GM12878 (cell line): ENCODE data around the gene EDNRA. TPM values are rescaled to one million over a fixed set of nuclear protein-coding genes. Genes with fewer than 3 reads are reported as not detected.

ENCODE experiments used
- ATAC-seq: fragments of 200-7000 bp; cut with Tn5 transposase; 3 replicates; pipeline ENCODE4 v1.9.1; 2020; ENCODE audit warnings: mild to moderate bottlenecking, moderate library complexity
- BruUV-seq: library from RNA; stranded (reverse); fragments of 400-500 nt; replicated peaks from 2 replicates; lab custom pipeline; 2021; lab: Mats Ljungman, UMichigan
- CTCF ChIA-PET: fragments of 300-600 bp; sonication (Branson Sonifier 250); formaldehyde crosslinking; extraction: SDS; loops from one replicate; lab custom pipeline; 2021; ENCODE audit warnings: inconsistent platforms; lab: Yijun Ruan, JAX
- POLR2A ChIA-PET: fragments of 350-600 bp; formaldehyde crosslinking; extraction: SDS; loops from one replicate; lab custom pipeline; 2021; ENCODE audit warnings: inconsistent platforms; lab: Charles Lee
- RAD21 ChIA-PET: fragments of 300-600 bp; sonication (Branson Sonifier 250); formaldehyde crosslinking; loops from one replicate; lab custom pipeline; 2023; ENCODE audit warnings: antibody characterized with exemption; ENCODE audit not compliant: unreplicated experiment; lab: Charles Lee
- SMC1A ChIA-PET: fragments of 300-600 bp; sonication (Branson Sonifier 250); formaldehyde crosslinking; loops from one replicate; lab custom pipeline; 2023; ENCODE audit not compliant: unreplicated experiment, uncharacterized antibody; lab: Charles Lee
- DNase-seq: peaks from one replicate; pipeline ENCODE4 v3.0.0-alpha.2; 2011; ENCODE audit warnings: low read depth, low spot score
- FAIRE-seq: peaks from 3 replicates; lab custom pipeline; 2011; peaks lifted over from hg19 to GRCh38; lab: Jason Lieb, UNC
- H2AFZ ChIP-seq: 2 replicates; pipeline ENCODE4 v1.6.0; 2011; ENCODE audit warnings: low read depth, low read length, control low read depth; ENCODE audit not compliant: control insufficient read depth
- H3K27ac ChIP-seq: 2 replicates; pipeline ENCODE4 v1.5.1; 2011; ENCODE audit warnings: control low read depth; ENCODE audit not compliant: control insufficient read depth, insufficient read depth
- H3K27me3 ChIP-seq, 2 experiments: replicated peaks in 1 of 2; 2 replicates each; pipeline versions ENCODE4 v1.6.0 to v1.6.1; 2011; ENCODE audit warnings: low read length in 1 of 2; ENCODE audit not compliant: control insufficient read depth in 2 of 2, insufficient read depth in 2 of 2
- H3K36me3 ChIP-seq, 2 experiments: 2 replicates each; pipeline ENCODE4 v1.5.1; 2011; ENCODE audit warnings: low read length in 1 of 2; ENCODE audit not compliant: control insufficient read depth in 2 of 2, insufficient read depth in 2 of 2
- H3K4me1 ChIP-seq: 2 replicates; pipeline ENCODE4 v1.6.1; 2011; ENCODE audit warnings: mild to moderate bottlenecking, low read length, moderate library complexity, mixed read lengths; ENCODE audit not compliant: control insufficient read depth, insufficient read depth
- H3K4me2 ChIP-seq: 2 replicates; pipeline ENCODE4 v1.6.0; 2011; ENCODE audit warnings: control low read depth; ENCODE audit not compliant: control insufficient read depth, insufficient read depth
- H3K4me3 ChIP-seq: fragments of 200-600 bp; sonication (generic); 2 replicates; pipeline ENCODE4 v1.5.1; 2016
- H3K79me2 ChIP-seq: 2 replicates; pipeline ENCODE4 v1.6.0; 2011; ENCODE audit warnings: low read length; ENCODE audit not compliant: control insufficient read depth, insufficient read depth
- H3K9ac ChIP-seq: 2 replicates; pipeline ENCODE4 v1.8.0; 2011; ENCODE audit warnings: low read length, control low read depth, mixed read lengths; ENCODE audit not compliant: control insufficient read depth, insufficient read depth
- H3K9me3 ChIP-seq: replicated peaks from 3 replicates; pipeline ENCODE4 v1.5.1; 2011; ENCODE audit warnings: mild to moderate bottlenecking, low read length; ENCODE audit not compliant: control insufficient read depth, insufficient read depth
- H4K20me1 ChIP-seq: 2 replicates; pipeline ENCODE4 v1.6.0; 2011; ENCODE audit not compliant: control insufficient read depth, insufficient read depth
- CTCF ChIP-seq, 3 experiments: IDR thresholded peaks in 2 of 3; conservative IDR thresholded peaks in 1 of 3; 2 replicates each; pipeline ENCODE4 v1.5.1; 2011; ENCODE audit warnings: low read depth in 3 of 3, low read length in 3 of 3, mild to moderate bottlenecking in 3 of 3, control low read depth in 2 of 3, moderate library complexity in 2 of 3, inconsistent platforms in 1 of 3, mixed read lengths in 1 of 3; ENCODE audit not compliant: control insufficient read depth in 2 of 3, insufficient read depth in 1 of 3; ENCODE audit errors: extremely low read depth in 1 of 3
- FOXM1 ChIP-seq: IDR thresholded peaks from 2 replicates; pipeline ENCODE4 v1.6.1; 2012; ENCODE audit warnings: low read depth, mild to moderate bottlenecking, inconsistent platforms, low read length, moderate library complexity
- RAD21 ChIP-seq: IDR thresholded peaks from 2 replicates; pipeline ENCODE4 v1.6.1; 2011; ENCODE audit warnings: mild to moderate bottlenecking, low read depth, low read length, moderate library complexity; ENCODE audit not compliant: insufficient read depth
- ZNF622 ChIP-seq: fragments of 450-650 bp; IDR thresholded peaks from 2 replicates; pipeline ENCODE4 v1.6.1; 2017; ENCODE audit warnings: mild to moderate bottlenecking, inconsistent platforms
- WGBS: methylation state at CpG from one replicate; pipeline ENCODE4 v1.1.6; 2016; ENCODE audit warnings: low lambda C conversion rate; ENCODE audit not compliant: insufficient replicate concordance, insufficient coverage; ENCODE audit errors: missing lambda C conversion rate; 5-methylcytosine and 5-hydroxymethylcytosine counted together
- in situ Hi-C: fragments of 300-500 bp; cut with MboI; formaldehyde crosslinking; loops from 9 replicates; pipeline ENCODE4 v1.14.3; 2018; ENCODE audit warnings: mixed read lengths
- intact Hi-C: fragments of 100-400 bp; cut with micrococcal nuclease; formaldehyde crosslinking; loops from one replicate; pipeline ENCODE4 v1.14.2; 2022; ENCODE audit not compliant: unreplicated experiment
- polyA plus RNA-seq, 11 experiments: library from polyadenylated mRNA; depleted of rRNA in 4 of 11; unstranded in 6 of 11; stranded (reverse) in 5 of 11; fragments of >200 nt; fragmentation: Nextera tagmentation in 4 of 11; fragmentation: Illumina TruSeq in 1 of 11; extraction: Ambion mirVana in 4 of 11; extraction: Trizol in 1 of 11; gene quantifications; 1 replicate in 1 of 11; 2 replicates in 10 of 11; pipeline versions ENCODE4 v1.2.1 to v1.2.3, GENCODE V29; 2011 to 2016; ENCODE audit warnings: inconsistent platforms in 2 of 11, missing spikeins in 2 of 11, low read depth in 1 of 11
- total RNA-seq, 4 experiments: library from RNA; depleted of rRNA in 3 of 4; stranded (reverse); fragments of >200 nt in 3 of 4; fragmentation: Illumina TruSeq in 1 of 4; extraction: Trizol in 1 of 4; gene quantifications; 2 replicates each; pipeline versions ENCODE4 v1.2.1 to v1.2.3, GENCODE V29; 2013 to 2021

EDNRA gene
- total and polyA plus RNA-seq, 10 of the 15 experiments (the other 5 are each of a cell fraction or from before 2014, with no cell fraction given) = 0.01 to 0.32 (median 0.13) TPM

GRCh38 chr4:147526272-147526654 lies 45.4 kb downstream of the EDNRA start:
- Histone ChIP-seq H4K20me1 (no peaks in the 10 kb centered on the region), H3K9me3 (no peaks in the 10 kb centered on the region), H3K27me3 (no peaks in the 10 kb centered on the region; a peak in 1 of 4 replicates), H3K9ac (no peak overlapping the region), H3K4me1 (no peaks in the 10 kb centered on the region), H3K4me3 (no peak overlapping the region), H3K4me2 (no peak overlapping the region)
- POLR2A ChIA-PET = no interaction called here
- 5% methylated on average over 2 of the region's 2 CpGs for WGBS
- FAIRE-seq = no peak
- CTCF ChIA-PET = interaction anchor here (1.0 to 3.9 kb wide), 7 partner anchors 7 to 429 kb away, joined by 3 to 16 read pairs (median 4); no protein-coding TSS in a partner anchor
- DNase-seq = no peak
- RAD21 ChIA-PET = interaction anchor here (0.8 to 1.1 kb wide), 2 partner anchors 63 to 341 kb away, joined by 3 to 4 read pairs; no protein-coding TSS in a partner anchor
- BruUV-seq = no TSS peak
- peak; percentile 71 for ATAC-seq
- TF ChIP-seq ZNF622 (no peak), RAD21 (peak; percentile 46), FOXM1 (no peak), CTCF (IDR thresholded peaks at IDR 0.05 in 2 of 3, conservative IDR thresholded peaks at IDR 0.05 in 1 of 3; ENCODE audit: control insufficient read depth in 2 of 3, extremely low read depth in 1 of 3, insufficient read depth in 1 of 3, low read depth in 3 of 3, low read length in 3 of 3) (peak in 2 of 3 experiments; percentile 24 to 27; a peak in 2 of 6 replicates)
- TF ChIP-seq, all 136 proteins: peak for 2
- H3K36me3 ChIP-seq = no peaks in the 10 kb centered on the region
- no peak overlapping the region for H3K27ac ChIP-seq
- in situ Hi-C loops = no loop called here
- SMC1A ChIA-PET = interaction anchor here (1.1 to 2.2 kb wide), 3 partner anchors 11 to 60 kb away, joined by 3 to 6 read pairs (median 4); no protein-coding TSS in a partner anchor
- no peak overlapping the region for H2AFZ ChIP-seq
- no peaks in the 10 kb centered on the region for H3K79me2 ChIP-seq
- intact Hi-C loops = no loop called here
